COLO668 (cell line): ENCODE data around the gene MRPS16.
A peak's percentile ranks its signal among the peaks of the same experiment; 100 is the strongest.
"Not testable (repeated sequence)": the region's sequence is repeated elsewhere in the genome, so short reads cannot be mapped to it uniquely, and the experiment has no call there.

Experiments
- DNase-seq: peaks from one replicate; lab custom pipeline; 2025; ENCODE audit not compliant: unreplicated experiment; lab: John Stamatoyannopoulos, UW

Gene MRPS16

GRCh38 chr10:73252445-73253224 is at the start of gene MRPS16:
MRPS16 (minus strand) TSS chr10:73252644; CDS start chr10:73252482, 162 bp downstream.
- DNase-seq, result peak; percentile 88

- DNase-seq, result no peak
These were observed 44.5 kb upstream of the MRPS16 start for GRCh38 chr10:73296946-73297345.

GRCh38 chr10:73293461-73293860 is 41.0 kb upstream of the MRPS16 start:
- DNase-seq, result no peak

GRCh38 chr10:73289958-73290357 is 37.5 kb upstream of the MRPS16 start:
- DNase-seq, result no peak

- no peak for DNase-seq
These were observed 35.0 kb upstream of the MRPS16 start for GRCh38 chr10:73287441-73287840.

- DNase-seq, result no peak
These were observed 28.7 kb upstream of the MRPS16 start for GRCh38 chr10:73281097-73281496.

- DNase-seq, result no peak
These were observed 12.0 kb upstream of the MRPS16 start for GRCh38 chr10:73264423-73264822.

GRCh38 chr10:73263693-73264347 is 11.4 kb upstream of the MRPS16 start:
- DNase-seq, result no peak

- no peak for DNase-seq
These were observed 10.6 kb upstream of the MRPS16 start for GRCh38 chr10:73262880-73263555.

- no peak for DNase-seq
These were observed 9.8 kb upstream of the MRPS16 start for GRCh38 chr10:73262105-73262730.

- DNase-seq, result no peak
These were observed 9.0 kb upstream of the MRPS16 start for GRCh38 chr10:73261362-73261995.

GRCh38 chr10:73258612-73259011 is 6.2 kb upstream of the MRPS16 start:
- DNase-seq, result not testable (repeated sequence)

GRCh38 chr10:73253225-73253555 is 746 bp upstream of the MRPS16 start:
- no peak for DNase-seq

- DNase-seq, result peak; percentile 16
These were observed 580 bp downstream of the MRPS16 start for GRCh38 chr10:73251683-73252444.

GRCh38 chr10:73248259-73248724 is 4.2 kb downstream of the MRPS16 start:
- no peak for DNase-seq

GRCh38 chr10:73247509-73248258 is 4.8 kb downstream of the MRPS16 start:
- no peak for DNase-seq

- peak; percentile 94 for DNase-seq
These were observed 5.6 kb downstream of the MRPS16 start, which contains the start of gene DNAJC9 for GRCh38 chr10:73246646-73247508. DNAJC9 (minus strand) TSS chr10:73247255; CDS start chr10:73247189, 66 bp downstream.

- no peak for DNase-seq
These were observed 6.2 kb downstream of the MRPS16 start for GRCh38 chr10:73246322-73246645.
